Amygdala (tissue), 56 donors: ENCODE data around the gene RCAN2.
A peak's percentile ranks its signal among the peaks of the same experiment; 100 is the strongest.

Source experiments
- DNase-seq, 56 donors: peaks; one replicate each; lab custom pipeline; 2025; lab: John Stamatoyannopoulos, UW

Gene RCAN2

GRCh38 chr6:46491201-46491627 lies at the start of gene RCAN2:
Gene RCAN2, minus strand, starts transcription at chr6:46491449.
- DNase-seq: peak in 45 of 56 donors; percentile 14 to 79 (median 53)

GRCh38 chr6:46539866-46540265 lies 48.6 kb upstream of the RCAN2 start:
- no peak for DNase-seq

- DNase-seq: no peak
These were observed 47.7 kb upstream of the RCAN2 start for GRCh38 chr6:46538800-46539480.

- DNase-seq: no peak
These were observed 39.6 kb upstream of the RCAN2 start for GRCh38 chr6:46530896-46531295.

GRCh38 chr6:46528961-46529750 lies 37.9 kb upstream of the RCAN2 start:
- DNase-seq: no peak

- DNase-seq: no peak
These were observed 35.4 kb upstream of the RCAN2 start for GRCh38 chr6:46526607-46527006.

GRCh38 chr6:46525583-46525982 lies 34.3 kb upstream of the RCAN2 start:
- DNase-seq: no peak

- no peak for DNase-seq
These were observed 30.3 kb upstream of the RCAN2 start for GRCh38 chr6:46521464-46521971.

- DNase-seq: no peak
These were observed 26.0 kb upstream of the RCAN2 start for GRCh38 chr6:46517202-46517601.

- DNase-seq: no peak
These were observed 22.3 kb upstream of the RCAN2 start for GRCh38 chr6:46513533-46513932.

- DNase-seq: no peak
These were observed 20.1 kb upstream of the RCAN2 start for GRCh38 chr6:46511320-46511719.

GRCh38 chr6:46510651-46511050 lies 19.4 kb upstream of the RCAN2 start:
- peak in 27 of 56 donors; percentile 1 to 69 (median 19) for DNase-seq

GRCh38 chr6:46509981-46510510 lies 18.8 kb upstream of the RCAN2 start:
- DNase-seq: no peak

GRCh38 chr6:46509063-46509462 lies 17.8 kb upstream of the RCAN2 start:
- no peak for DNase-seq

GRCh38 chr6:46507426-46507825 lies 16.2 kb upstream of the RCAN2 start:
- DNase-seq: no peak

GRCh38 chr6:46505693-46506512 lies 14.7 kb upstream of the RCAN2 start:
- DNase-seq: no peak

GRCh38 chr6:46504242-46504641 lies 13.0 kb upstream of the RCAN2 start:
- no peak for DNase-seq

- no peak for DNase-seq
These were observed 11.4 kb upstream of the RCAN2 start for GRCh38 chr6:46502486-46503119.

GRCh38 chr6:46501136-46502089 lies 10.2 kb upstream of the RCAN2 start:
- DNase-seq: no peak
